ENCODE data around the gene FAM78A.

DNA sequence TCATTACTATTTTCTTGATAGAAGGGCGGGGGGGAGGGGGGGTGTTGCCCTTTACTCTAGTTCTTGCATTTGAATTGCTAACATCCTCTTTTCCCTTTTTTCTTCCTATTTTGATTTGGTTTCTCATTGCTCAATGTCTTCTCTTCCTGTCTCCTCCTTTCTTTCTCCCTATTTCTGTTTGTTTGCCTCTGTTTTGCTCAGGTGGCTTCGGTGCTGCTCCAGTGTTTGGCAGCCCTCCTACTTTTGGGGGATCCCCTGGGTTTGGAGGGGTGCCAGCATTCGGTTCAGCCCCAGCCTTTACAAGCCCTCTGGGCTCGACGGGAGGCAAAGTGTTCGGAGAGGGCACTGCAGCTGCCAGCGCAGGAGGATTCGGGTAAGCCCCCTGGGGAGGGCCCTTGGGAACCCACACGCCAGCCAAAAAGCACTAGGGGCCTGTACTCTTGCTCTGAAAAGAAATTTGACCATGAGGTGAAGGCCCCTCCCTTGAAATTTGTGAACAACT is 48.3 kb downstream of the FAM78A start:
- TF ChIP-seq, protein P1, sequence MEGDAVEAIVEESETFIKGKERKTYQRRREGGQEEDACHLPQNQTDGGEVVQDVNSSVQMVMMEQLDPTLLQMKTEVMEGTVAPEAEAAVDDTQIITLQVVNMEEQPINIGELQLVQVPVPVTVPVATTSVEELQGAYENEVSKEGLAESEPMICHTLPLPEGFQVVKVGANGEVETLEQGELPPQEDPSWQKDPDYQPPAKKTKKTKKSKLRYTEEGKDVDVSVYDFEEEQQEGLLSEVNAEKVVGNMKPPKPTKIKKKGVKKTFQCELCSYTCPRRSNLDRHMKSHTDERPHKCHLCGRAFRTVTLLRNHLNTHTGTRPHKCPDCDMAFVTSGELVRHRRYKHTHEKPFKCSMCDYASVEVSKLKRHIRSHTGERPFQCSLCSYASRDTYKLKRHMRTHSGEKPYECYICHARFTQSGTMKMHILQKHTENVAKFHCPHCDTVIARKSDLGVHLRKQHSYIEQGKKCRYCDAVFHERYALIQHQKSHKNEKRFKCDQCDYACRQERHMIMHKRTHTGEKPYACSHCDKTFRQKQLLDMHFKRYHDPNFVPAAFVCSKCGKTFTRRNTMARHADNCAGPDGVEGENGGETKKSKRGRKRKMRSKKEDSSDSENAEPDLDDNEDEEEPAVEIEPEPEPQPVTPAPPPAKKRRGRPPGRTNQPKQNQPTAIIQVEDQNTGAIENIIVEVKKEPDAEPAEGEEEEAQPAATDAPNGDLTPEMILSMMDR (IDR thresholded peaks at IDR 0.05; ENCODE audit: insufficient read depth, low read depth, low read length) = no peak
- no peak for TF ChIP-seq EZH2 (IDR thresholded peaks at IDR 0.05; ENCODE audit: insufficient read depth, low read length)

Measured in astrocyte (in vitro differentiated cells and primary cell).